HL-60/S4 treated with phorbol 12-myristate 13-acetate at 8.2 ng/mL for 4 days and 3 days (cell line): ENCODE data around the gene ATP11A.

Source experiments
- in situ Hi-C: fragments of 300-500 bp; cut with MboI; formaldehyde crosslinking; loops from 2 replicates; pipeline ENCODE4 v1.15.0; 2022; ENCODE audit warnings: low sequenced_read_pairs

Gene ATP11A

GRCh38 chr13:112756511-112756966, 66.7 kb downstream of the ATP11A start:
- in situ Hi-C loops: no loop called here

- in situ Hi-C loops: no loop called here
Measured at GRCh38 chr13:112756967-112757758, 67.3 kb downstream of the ATP11A start.

- in situ Hi-C loops: no loop called here
Measured at GRCh38 chr13:112757759-112758086, 67.9 kb downstream of the ATP11A start.

GRCh38 chr13:112759053-112759452, 69.2 kb downstream of the ATP11A start:
- in situ Hi-C loops: no loop called here

GRCh38 chr13:112759827-112760226, 70.0 kb downstream of the ATP11A start:
- in situ Hi-C loops: no loop called here

DNA sequence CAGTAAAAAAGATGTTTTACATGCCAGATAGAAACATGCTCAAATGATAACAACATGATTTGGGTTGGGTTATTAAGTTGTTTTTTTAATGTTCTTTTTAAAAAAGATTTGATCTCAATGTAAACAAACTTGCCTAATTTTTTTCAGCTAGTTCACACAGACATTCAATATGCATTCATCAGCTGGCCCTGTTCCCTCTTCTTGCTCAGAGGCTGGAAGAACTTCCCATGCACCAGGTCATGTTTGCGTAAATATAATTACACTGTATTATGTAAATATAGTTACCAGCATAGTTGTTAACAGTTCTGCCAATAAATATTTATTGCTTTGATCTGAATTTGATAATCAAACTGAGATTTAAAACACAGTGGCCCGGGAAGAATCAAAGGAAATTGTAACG, 70.6 kb downstream of the ATP11A start:
- in situ Hi-C loops: no loop called here

DNA sequence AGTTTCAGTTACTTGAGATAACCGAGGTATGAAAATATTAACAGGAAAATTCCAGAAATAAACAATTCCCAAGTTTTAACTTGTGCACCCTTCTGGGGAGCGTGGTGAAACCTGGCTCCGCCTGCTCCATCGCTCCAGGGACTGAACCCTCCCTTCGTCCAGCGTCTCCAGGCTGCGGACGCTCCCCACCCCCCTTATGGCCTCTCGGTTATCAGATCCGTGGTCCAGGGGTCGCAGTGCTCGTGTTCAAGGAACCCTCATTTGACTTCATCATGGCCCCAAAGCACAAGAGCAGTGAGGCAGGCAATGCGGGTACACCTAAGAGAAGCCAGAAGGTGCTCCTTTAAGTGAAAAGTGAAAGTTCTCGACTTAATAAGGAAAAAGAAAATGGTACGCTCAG, 71.1 kb downstream of the ATP11A start:
- in situ Hi-C loops: no loop called here

DNA sequence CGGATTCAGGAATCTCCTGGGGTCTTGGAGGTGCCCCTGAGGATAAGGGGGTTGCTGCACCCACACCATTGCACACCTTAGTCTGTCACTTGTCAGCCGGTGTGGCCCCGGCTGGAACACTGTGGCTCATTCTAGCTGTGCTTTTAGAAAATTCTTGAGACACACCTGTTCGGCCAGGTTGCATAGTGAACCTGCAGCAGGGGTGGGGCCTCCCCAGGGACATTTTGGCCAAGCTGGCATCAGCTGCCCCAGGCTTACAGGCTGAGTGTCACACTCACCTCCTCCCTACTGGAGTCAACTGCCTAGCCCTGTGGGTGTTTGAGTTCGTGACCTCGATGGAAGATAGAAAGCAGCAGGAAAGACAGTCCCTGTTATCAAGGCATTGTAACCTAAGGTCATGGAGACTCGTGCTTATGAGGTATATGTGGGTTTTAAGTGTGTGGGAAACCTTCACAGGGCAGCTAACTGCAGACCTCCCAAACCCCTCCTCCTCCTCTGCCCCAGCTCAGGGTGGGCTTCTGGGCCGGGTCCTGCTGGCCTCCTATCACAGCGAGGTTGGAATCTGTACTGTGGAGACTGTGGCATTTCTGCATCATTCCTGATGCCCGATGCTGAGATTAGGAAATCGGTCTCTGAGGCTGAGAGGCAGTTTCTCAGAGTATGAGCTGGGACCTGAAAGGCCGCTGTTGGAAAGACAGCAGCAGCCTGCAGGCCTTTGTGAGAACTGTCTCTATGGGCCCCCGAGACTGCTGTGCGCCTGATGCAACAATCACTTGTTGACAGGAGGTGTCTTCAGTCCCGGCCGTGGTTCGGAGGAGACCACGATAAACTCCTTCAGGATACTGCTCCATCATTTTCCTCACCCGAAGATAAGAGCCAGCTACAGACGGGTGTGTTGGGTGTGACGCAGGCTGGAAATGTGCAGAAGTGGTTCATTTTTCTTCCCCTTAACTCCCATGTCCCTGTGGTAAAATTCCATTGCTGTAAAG, 72.2 kb downstream of the ATP11A start:
- in situ Hi-C loops: no loop called here

DNA sequence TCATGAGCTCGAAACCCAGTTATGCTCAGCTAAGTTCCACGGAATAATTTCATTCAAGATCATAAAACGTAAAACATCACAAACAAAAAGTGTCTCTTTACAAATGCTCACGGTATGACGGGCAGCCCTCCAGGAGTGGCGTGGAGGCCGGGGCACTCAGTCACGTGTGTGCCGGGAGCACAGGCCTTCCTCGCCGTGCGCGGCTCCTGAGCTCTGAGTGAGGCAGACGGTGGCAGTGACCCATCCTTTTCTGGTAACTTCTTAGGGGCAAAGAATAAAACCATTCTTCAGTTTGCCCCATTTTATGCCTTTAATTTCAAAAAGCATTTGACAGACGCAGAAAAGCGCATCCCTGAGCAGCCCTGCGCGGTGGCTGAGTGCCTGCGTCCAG, 72.8 kb downstream of the ATP11A start:
- in situ Hi-C loops: no loop called here

DNA sequence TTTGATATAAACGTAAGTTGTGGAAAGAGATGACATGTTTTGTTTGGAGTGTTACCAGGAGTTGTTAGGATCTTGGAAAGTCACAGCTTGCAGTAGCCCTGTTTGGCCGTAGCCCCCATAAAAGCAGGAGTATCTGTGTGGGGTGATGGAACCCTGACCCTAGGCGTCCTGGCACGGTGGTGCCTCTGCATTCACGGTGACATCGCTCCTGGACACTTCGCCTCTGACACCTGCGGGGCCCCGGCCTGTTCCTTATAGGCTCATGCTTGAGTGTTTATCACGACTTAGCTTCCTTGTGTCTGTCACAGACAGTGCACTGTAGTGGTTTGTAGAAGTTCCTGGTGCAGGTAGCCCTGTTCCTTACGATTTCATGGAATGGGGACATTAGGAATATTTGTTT, 74.2 kb downstream of the ATP11A start:
- in situ Hi-C loops: no loop called here

GRCh38 chr13:112764864-112765561, 75.2 kb downstream of the ATP11A start:
- in situ Hi-C loops: no loop called here

- in situ Hi-C loops: no loop called here
Measured at GRCh38 chr13:112765731-112766130, 75.9 kb downstream of the ATP11A start.

DNA sequence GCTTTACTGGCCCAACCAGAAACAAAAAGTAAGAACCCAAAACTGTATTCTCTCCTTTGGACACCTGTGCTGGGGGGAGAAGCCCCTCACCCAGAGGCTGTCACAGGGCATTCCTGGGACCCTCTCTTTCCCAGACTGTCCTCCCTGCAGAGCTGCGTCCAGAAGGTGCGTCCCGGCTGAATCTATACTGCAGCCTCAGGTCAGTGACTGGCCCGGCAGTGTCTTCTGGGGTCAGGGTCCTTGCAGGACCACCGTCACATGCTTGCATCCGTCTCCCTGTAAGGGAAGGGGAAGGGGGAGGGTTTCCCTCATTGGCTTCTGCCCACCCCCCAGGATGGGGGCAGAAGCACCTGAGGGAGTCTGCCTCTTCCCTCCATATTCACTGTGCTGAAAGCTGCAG, 76.5 kb downstream of the ATP11A start:
- in situ Hi-C loops: no loop called here

GRCh38 chr13:112767506-112768471, 78.0 kb downstream of the ATP11A start:
- in situ Hi-C loops: no loop called here

GRCh38 chr13:112768795-112769481, 79.1 kb downstream of the ATP11A start:
- in situ Hi-C loops: no loop called here

- in situ Hi-C loops: no loop called here
Measured at GRCh38 chr13:112769615-112770014, 79.8 kb downstream of the ATP11A start.

GRCh38 chr13:112770504-112770903, 80.7 kb downstream of the ATP11A start:
- in situ Hi-C loops: no loop called here

- in situ Hi-C loops: no loop called here
Measured at GRCh38 chr13:112771139-112771876, 81.5 kb downstream of the ATP11A start.
